HG02623 (cell line): Measurements from ENCODE around the gene LMAN2.
"Not testable (repeated sequence)": the region's sequence is repeated elsewhere in the genome, so short reads cannot be mapped to it uniquely, and the experiment has no call there.

Source experiments
- ATAC-seq: cut with Tn5 transposase; IDR thresholded peaks from one replicate; pipeline ENCODE4 v1.9.1; 2021; ENCODE audit warnings: moderate library complexity; ENCODE audit not compliant: unreplicated experiment

LMAN2 gene

DNA sequence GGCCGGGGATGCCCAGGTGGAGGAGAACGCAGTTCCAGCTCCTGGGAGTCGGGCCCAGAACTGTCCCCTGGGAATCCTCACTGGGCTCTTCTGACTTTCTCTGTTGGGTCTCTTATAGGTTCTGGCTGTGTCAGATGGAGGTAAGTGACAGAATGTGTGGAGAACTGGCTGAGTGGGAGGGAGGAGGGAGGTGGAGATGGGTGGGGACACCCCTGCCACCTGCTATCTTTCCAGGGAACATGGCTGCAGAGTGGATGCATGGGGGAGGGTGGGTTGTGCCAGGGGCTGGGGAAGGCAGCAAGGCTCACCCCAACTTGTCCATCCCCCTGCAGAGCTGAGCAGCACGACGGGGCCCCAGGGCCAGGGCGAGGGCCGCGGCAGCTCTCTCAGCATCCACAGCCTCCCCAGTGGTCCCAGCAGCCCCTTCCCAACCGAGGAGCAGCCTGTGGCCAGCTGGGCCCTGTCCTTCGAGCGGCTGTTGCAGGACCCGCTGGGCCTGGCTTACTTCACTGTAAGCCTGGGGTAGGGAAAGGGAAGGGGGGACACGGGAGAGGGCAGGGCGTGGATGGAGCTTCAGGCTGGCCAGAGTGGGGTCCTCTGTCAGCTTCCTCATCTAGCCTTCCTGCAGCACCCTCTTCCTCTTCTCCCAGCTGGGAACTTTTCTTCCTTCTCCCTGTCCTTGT is 14.5 kb upstream of the LMAN2 start:
- no peak for ATAC-seq

DNA sequence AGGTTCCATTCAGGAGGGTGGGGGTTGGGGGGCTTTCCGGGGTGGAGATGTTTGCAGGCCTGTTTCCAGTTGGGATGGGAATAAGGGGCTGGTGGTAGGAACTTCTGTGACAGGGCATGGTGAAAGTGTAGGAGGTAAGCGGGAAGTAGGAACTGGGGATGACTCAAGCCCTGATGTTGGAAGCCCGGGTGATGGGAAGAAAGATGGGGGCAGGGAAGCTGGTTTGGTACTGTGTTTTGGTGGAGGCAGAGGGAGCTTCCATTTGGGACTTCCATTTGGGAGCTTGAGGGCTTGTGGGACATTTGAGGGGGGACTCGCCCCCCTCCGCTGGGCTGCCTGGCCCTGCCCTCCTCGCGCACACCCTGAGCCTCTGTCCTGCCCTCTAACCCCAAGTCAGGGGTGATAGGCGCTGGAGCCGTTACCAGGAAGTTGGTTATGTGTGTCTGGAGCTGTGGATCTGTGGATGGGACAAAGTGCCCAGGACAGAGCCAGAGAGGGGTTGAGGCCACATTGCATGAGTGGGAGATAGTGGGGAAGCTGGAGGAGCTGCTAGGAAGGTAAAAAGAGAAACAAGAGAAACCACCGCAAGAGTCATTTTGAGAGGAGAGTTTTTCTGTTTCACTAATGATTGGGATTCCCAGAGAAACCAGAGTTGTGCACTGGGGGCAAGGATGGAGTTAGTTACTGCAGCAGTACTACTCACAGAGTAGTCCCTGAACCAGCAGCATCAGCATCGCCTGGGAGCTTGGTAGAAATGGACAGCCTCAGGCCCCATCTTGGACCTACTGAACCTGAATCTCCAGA is 12.9 kb upstream of the LMAN2 start:
- no peak for ATAC-seq

DNA sequence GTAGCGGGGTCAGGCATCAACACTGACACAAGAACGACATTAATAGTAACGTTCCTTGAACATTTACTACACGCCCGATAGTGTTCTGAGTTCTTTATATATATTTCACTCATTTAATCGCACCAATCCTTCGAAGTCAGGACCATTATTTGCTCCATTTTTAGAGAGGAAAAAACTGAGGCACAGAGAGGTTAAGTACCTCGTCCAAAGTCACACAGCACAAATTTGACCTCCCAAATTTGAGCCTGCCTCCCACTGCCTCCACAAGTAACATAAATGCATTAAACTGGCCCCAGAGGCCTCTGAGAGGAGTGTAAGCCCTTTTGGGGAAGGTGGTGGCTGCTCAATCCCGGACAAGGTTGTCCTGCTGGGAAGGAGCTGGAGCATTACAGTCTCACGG is 12.1 kb upstream of the LMAN2 start:
- ATAC-seq = no peak

DNA sequence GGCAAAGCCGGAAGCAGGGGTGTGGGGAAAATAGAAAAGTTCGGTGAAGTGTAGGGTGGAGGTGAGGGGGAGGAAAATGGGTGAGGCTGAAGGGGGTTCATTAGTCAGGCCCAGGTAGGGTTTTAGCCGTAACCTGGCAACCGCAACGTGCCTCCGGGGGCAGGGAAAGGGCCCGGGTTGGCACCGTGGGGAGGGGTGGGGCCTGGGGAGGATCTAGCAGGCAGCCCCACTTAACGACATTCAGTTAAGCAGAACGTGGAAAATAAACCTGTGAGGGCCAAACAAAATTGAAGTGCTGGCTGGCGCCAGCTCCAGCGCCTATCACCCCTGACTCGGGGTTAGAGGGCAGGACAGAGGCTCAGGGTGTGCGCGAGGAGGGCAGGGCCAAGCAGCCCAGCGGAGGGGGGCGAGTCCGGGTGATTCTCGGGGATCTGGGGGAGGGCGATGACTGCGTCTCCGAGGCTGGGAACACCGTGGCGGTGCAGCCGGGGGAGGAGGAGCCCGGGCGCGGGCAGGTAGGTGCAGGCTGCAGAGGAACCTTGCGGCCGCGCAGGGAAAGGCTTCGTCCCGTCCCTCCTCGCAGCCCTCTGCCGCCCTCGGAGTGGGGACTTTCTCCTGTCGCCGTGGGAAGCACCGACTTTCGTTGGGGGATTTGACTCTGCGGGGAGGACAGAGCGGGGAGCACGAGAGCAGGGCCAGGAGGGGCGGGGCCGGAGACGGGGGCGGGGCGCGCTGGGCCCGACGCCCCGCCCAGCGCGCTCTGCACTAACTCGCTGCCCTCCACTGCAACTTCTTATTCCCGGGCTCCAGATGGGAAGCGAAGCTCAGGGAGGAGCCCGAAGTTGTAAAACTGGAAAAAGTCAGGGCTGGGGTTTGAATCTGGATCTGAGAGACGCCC is 11.4 kb upstream of the LMAN2 start:
- ATAC-seq = peak; percentile 44

DNA sequence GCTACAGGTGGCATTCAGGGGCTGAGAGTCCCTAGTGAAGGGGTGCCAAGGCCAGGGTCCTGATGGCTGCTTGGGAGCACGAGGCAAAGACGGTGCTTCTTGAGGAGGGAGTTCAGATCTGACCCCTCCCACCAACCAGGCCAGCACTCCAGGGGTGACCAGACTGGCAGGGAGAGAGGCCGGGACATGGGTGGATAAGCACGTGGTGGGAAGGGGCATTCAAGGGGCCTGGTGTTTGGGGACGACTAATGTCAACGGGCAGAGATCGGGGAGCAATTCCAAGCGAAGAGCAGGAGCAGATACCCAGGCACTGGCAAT is 10.8 kb upstream of the LMAN2 start:
- no peak for ATAC-seq

DNA sequence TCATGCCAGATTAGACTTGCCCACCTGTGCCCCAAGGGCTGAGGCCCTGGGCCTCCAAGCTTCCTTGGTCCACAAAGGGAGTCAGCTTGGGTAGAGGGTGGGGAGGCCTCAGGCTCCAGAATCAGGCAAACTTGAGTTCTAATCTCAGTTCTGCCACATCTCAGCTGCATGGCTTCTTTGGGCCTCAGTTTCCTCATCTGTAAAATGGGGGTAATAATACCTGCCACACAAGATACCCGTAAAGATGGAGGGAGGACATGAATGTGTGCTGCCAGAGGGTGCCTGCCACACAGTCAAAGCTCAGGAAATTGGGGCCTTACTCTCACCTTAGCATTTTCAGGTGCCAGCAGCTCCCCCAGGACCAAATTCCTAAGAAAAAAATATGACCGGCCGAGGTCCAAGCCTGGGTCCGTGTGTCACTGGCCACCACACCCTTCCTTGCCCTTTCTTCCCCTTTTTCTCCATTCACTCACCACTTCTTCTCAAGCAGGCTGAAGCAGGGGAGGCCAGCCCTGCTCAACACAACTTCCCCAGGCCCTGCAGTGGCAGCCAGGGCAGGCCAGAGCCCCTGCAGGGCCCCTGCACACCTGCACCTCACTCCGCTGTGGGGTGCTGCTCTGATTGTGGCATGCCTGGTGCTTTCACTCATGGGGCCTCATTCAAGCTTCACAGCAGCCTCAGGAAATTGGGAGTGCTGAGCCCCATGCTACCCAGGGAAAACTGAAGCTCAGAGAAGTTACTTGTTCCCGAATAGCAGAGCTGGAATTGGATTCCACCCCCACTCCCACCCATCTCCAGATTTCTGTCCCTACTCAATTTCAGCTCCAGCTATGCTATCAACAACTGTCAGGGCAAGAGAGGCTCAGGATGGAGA is 10.2 kb upstream of the LMAN2 start:
- ATAC-seq = no peak

DNA sequence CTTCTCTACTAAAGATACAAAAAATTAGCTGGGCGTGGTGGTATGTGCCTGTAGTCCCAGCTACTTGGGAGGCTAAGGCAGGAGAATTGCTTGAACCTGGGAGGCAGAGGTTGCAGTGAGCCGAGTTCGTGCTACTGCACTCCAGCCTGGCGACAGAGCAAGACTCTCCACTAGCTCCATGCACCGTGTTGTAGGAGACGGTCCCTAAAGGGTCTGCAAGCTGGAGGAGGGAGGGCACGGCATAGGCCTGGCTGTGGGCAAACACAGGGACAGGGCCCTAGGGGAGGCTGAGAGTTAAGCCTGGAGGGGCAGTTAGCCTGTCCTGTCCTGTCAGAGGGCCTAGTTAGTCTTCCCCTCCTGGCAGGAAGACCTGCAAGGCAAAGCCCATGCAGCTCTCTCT is 9.3 kb upstream of the LMAN2 start:
- not testable (repeated sequence) for ATAC-seq

DNA sequence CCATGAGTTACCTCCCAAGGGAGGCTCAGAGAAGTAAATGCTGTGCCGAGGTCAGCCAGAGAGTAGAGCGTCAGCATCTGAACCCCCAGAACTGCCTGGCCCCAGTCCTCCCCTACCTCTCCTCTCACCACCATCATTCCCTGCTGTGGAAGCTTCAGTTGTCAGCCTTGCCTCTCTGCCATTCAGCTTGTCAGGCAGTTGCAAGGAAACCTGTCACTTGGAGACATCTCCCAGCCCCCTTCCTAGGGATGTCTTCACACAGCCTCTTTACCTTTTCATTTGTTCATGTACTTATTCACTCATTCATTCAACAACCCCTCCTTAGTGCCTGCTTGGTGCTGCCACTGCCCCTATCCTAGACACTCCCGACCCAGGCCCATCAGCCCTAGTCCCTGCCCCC is 8.4 kb upstream of the LMAN2 start:
- ATAC-seq = no peak

DNA sequence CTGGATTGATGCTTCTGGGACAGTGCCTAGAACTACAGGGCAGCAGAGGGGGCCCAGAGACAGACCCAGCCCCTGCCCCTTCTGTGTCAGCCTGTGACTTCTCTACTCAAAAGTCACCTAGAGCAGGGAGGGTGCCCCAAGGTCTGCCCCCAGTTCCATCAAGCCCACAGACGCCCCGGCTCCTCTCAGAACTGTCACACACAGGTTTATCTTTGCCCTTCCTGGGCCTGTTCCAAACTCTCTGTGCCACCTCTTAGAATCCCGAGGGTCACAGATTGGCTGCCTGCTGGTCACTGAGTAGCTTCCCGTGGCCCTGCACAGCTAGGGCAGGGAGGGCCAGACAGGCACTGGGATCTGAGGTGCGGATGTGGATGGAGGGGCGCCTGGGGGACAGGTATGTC is 8.0 kb upstream of the LMAN2 start:
- no peak for ATAC-seq

DNA sequence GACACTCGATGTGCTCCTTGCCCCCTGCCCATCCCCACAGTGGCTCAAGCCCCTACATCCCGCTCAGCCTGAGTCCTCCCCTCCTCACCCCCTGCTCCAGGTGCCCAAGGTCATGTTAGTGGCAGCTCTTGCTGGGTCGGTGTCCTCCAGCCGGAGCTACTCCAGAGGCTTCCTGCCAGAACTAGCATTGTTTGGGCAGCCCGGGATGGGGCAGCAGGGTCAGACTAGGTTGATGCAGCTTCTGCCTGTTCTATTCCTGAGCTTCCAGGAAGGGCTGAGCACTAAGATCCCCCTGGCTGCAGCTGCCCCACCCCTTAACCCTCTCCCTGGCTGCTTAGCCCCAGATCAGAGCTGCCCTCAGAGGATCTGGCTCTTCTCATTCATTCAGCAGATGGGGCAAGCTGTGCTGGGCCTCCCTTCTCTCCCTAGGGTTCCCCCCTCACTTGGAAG is 6.9 kb upstream of the LMAN2 start:
- ATAC-seq = no peak

DNA sequence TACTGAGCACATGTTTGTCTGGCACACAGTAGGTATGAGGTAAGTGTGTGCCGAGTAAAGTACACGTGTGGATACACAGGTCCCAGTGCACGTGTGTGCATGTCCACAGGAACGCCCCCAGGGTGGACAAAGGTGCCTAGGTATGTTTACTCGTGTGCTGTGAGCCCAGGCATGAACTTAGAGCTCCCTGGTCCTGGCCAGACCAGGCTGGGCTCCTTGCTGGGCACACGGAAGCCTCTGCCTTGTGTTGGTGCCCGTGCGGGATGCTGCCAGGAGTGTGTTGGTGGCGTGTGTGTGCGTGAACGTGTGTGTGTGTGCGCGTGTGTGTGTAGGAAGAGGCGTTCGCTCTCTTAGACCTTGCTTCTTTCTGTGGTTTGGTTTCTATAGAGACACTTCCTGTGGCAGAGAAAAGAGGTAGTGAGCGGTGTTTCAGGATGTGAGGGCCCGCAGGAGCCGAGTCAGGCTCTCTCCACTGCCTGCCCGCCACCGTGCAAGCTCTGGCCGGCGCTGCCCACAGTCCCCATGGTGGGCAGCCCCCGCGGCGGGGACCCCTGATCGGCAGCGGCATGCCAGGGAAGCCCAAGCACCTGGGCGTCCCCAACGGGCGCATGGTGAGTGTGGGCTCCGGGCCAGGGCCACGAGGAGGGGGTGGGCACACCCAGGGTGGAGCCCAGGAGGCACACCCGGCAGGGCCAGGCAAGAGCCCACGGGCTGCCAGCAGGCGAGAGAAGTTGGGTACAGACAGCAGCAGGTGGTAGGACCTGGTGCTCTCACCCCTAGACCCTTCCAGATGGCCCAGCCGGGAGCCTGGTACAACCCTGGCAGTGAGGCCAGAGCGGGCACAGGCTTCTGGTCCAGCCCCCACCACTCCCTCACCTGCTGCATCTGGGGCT is 6.2 kb upstream of the LMAN2 start, which contains the start of gene RGS14:
Gene RGS14 (plus strand): TSS at position 466 of the 893 bp plus-strand sequence. CDS start 101 bp downstream, at position 567.
- ATAC-seq = peak; percentile 88

DNA sequence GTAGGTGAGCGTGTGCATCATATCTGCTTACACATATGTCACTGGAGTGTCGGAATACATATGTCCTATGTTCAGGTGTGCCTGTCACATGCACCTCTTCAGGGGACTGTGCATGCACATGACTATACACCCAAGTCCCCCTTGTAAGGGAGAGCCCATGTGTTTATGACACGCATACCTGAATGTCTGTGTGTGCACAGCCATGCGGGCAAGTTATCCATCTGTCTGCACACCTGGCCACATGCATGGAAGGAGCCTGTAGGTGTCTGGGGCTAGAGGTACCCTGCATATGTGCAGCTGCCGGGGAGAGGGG is 5.6 kb upstream of the LMAN2 start:
- ATAC-seq = no peak

DNA sequence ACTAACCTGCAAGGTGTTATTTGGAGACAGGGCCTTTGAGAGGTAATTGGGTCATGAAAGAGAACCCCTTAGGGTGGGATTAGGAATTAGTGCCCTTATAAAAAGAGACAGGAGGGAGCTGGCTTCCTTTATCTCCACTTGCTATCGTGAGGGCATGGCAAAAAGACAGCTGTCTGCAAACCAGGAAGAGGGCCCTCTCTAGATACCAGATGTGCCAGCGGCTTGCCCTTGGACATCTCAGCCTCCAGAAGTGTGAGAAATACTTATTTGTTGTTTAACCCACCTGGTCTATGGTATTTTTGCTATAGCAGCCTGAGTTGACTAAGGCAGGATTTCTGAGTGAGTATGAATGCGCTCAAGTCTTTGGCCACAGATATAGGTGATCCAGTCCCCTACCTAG is 5.3 kb upstream of the LMAN2 start:
- ATAC-seq = no peak

DNA sequence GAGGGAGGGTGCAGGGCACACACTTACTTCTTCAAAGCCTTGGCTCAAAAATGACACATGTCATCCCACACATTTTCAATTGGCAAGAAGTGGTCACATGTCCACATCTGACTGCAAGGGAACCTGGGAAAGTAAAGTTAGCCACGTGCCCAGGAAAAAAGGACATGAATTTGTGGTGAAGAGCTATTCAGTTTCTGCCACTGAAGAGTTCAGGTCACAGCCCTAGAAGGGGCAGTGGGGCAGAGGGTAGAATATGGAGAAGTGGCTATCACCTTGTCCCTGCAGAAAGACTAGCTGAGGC is 4.3 kb upstream of the LMAN2 start:
- no peak for ATAC-seq

DNA sequence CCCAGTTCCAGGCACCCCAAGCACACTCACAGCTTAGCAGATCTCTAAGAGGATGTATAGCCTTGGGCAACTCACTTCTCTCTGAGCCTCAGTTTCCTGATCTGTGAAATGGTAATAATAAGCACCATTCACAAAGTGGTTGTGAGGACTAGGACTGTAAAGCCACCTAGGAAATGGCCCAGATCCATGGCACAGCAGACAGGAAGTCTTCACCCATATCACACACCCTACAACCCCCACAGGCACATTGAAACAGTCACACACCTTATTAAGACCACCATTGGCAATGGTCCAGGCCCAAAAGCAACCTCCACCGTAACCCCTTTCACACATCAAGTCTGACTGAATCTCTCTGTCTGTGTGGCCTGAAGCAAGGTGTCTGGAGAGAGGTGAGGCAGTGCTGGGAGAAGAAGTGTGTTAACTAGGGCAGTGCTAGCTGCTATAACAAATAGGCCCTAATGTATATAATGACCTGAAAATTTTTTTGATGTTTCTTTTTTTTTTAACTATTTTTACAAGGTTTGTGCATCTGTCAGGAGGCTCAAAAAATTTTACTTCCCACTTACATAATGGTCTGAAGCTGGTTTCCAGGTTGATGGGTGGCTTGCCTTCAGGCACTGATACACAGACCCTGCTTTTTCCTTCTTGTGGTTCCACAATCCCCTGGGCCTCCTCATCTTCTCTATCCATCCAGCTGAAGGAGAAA is 3.8 kb upstream of the LMAN2 start:
- ATAC-seq = no peak

DNA sequence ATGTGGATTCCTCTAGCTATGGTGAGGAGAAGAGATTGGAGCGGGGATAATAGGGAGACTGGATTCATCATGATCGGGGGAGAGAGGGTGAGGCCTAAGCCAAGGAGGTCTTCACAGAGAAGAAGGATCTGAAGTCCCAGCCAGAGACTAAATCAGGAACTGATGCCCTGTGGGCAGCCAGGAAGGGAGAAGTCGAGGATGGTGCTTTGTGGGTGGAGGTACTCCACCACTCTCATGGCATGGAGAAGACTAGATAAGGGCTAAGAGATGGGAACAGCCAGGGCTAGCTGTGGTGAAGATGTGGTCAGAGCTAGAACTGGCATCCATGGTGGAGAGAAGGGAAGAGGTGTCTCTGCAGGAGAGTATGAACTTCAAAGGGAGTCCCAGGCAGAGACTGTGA is 3.2 kb upstream of the LMAN2 start:
- ATAC-seq = no peak

DNA sequence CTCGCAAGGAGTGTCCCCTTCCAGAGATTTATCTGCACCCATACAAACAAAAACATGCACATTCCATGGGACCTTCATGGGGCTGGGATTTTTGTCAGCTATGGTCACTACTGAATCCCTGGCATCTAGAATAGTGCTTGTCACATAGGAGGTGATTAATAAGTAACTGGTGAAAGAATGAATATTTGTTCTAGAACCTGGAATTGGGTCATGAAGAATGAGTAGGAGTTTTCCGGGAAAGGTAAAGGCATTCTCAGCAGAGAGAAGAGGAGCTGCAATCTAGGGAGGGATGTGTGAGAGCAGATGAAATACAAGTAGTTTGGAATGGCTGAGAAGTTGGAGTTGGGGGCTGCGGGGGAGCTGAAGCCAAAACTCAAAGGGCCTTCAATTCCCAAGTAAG is 2.8 kb upstream of the LMAN2 start:
- no peak for ATAC-seq

DNA sequence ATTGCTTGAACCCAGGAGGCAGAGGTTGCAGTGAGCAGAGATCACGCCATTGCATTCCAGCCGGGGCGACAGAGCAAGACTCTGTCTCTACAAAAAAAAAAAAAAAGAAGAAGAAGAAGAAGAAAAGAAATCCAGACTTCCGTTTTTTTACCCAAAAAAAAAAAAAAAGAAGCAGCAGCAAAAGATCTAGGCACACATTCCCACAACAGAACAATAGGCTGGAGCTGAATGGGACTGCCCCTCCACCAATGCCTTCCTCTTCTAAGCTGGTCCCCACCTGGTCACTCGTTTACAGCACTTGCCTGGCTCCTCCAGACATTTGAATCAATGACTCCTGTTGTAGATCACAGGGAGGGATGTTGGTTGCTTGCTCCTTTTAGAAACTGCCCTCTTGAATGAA is 1.6 kb upstream of the LMAN2 start:
- ATAC-seq = no peak

DNA sequence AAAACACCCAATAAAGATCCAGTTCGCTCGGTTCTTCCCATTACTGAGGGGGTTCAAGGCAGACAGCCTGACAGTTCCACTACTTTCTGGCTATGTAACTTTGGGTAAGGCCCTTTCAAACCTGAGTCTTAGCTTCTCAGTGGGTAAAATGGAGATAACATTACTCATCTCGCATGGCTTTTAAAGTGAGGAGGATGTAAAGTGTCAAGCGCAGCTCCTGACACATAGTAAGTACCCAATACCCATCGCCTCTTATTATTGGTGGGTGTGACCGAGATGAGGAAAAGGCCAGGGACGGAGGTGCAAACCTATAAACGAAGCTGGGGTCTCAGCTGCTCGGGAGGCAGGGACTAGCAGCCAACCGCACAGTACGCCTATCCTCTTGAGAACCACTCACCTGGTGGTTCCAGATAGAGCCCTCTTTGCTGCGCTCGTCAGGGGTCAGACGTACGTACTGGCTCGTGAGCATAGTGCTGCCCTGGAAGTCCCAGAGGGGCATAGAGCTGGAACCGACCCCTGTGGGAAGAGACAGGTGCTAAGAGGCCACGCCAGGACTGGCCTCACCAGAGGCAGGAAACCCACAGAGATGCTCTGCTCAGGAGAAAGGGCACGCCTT is 584 bp downstream of the LMAN2 start:
- no peak for ATAC-seq
